HUDEP-2 (cell line): ENCODE measurements around the gene PTGS1.
"Not testable (repeated sequence)": the region's sequence is repeated elsewhere in the genome, so short reads cannot be mapped to it uniquely, and the experiment has no call there.

Experiments
- DNase-seq, 76 experiments: peaks; one replicate each; lab custom pipeline; 2025; ENCODE audit not compliant: unreplicated experiment in 76 of 76; lab: John Stamatoyannopoulos, UW

Gene PTGS1

GRCh38 chr9:122370869-122371755 lies at the start of gene PTGS1:
TSS of gene PTGS1 (plus strand) at chr9:122371024. CDS start at chr9:122371085, 61 bp downstream.
- peak in 45 of 76 experiments; percentile 8 to 70 (median 40) for DNase-seq

- no peak for DNase-seq
Measured at GRCh38 chr9:122322553-122322952, 48.3 kb upstream of the PTGS1 start.

DNA sequence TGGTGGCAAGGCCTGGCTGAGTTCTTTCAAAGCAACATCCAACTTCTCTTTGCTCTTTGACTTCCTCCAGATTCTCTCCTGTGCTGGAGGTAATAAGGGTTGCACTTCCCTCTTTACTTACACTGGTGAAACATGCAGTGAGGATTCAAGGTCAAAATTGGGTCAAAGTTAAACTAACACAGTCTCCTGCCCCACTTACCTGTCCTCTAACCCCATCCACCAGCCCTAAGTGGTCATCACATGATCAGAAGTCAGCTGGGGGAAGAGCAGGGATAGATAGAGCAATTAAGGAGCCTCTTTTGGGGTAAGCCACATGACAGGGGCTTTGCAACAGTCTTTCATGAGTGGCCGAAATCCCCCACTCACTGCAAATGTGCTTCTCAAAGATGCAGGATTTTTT lies 46.2 kb upstream of the PTGS1 start:
- DNase-seq: not testable (repeated sequence)

- DNase-seq: no peak
Measured at GRCh38 chr9:122325124-122325523, 45.7 kb upstream of the PTGS1 start.

- DNase-seq: no peak
Measured at GRCh38 chr9:122327175-122327574, 43.6 kb upstream of the PTGS1 start.

- peak in 56 of 76 experiments; percentile 14 to 79 (median 48) for DNase-seq
Measured at GRCh38 chr9:122329597-122329996, 41.2 kb upstream of the PTGS1 start.

- DNase-seq: not testable (repeated sequence)
Measured at GRCh38 chr9:122330466-122330865, 40.4 kb upstream of the PTGS1 start.

DNA sequence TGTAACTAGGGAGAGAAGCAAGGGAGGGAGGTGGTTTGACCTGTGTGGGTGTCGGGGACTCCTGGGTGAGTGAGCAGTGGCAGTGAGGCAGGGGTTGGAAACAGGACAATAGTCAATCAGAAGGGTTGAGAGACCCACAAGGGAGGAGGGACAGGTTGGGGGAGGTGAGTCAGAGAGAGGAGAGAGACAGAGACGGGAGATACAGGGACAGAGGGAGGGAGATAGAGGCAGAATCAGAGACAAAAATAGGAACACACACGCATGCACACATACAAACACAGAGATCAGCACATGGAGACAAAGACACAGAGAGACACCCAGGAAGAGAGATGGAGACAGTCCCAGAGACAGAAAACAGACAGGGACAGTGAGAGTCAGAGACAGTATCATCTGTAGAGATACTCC lies 39.3 kb upstream of the PTGS1 start:
- peak in 52 of 76 experiments; percentile 5 to 73 (median 36) for DNase-seq

DNA sequence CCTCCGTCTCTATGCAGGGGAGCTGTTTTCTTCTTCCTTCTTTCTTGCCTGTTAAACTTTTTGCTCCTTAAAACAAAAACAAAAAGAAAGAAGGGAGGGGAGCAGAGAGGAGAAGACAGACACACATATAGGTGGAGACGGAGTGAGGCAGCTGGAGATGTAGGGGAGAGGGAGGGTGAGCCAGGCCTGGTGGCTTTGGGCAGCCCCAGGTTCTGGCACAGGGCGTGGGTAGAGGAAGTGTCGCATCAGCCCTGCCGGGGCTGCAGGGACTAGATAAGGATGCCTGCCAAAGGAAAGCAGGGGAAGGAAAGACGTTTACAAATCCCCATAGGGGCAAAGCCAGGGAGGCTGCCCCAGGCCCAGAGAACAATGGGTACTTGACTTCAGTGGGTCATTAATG lies 38.7 kb upstream of the PTGS1 start:
- peak in 75 of 76 experiments; percentile 25 to 98 (median 92) for DNase-seq

GRCh38 chr9:122332644-122333043 lies 38.2 kb upstream of the PTGS1 start:
- no peak for DNase-seq

GRCh38 chr9:122333169-122333808 lies 37.5 kb upstream of the PTGS1 start:
- no peak for DNase-seq

- DNase-seq: no peak
Measured at GRCh38 chr9:122334916-122335315, 35.9 kb upstream of the PTGS1 start.

DNA sequence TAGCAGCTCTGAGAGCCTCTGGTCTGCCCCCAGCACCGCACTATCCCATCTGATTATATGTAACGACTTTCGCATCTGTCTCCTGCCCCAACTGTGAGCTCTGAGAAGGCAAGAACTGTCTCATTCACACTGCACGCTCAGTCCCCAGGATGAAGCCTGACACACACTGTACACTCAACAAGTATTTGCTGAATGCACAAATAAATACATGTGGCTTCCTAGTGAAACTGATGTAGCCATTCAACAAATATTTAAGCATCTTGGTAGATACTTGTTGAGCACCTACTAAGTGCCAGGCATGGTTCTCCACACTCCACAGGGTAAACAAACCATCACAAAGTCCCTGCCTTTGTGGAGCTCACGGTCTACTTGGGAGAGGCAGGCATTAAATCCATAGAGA lies 34.6 kb upstream of the PTGS1 start:
- no peak for DNase-seq

DNA sequence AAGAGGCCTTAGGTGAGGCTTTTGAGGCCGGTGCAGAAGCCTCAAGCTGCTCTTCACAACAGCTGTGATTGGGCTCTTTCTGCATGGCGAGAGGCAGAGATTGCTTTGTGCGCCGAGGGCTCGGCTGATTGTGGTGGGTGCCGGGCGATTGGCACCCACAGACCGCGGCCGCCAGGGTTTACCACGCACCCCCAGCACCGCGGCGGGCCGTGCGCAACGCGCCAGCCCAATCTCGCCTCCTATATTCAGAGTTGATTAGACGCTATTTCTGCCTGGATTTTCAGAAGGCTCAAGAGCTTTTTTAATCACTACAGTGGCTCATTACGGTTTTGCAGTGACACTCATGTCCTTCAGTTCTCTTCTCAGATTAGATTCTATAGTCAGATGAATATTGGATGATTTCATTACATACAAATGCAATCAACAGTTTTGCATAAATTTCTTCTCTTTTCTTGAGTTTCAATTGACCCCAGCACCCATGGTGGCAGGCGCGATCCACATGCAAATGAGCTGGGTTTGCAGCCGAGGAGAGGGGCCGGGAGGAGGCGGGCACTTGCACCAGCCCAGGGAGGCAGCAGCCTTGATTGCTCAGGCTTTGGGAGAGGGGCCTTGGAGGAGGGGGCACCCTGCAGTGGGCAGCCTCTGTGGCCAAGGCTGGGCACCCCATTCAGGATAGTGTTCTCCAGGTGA lies 33.8 kb upstream of the PTGS1 start:
- no peak for DNase-seq

- no peak for DNase-seq
Measured at GRCh38 chr9:122337556-122337929, 33.3 kb upstream of the PTGS1 start.

- no peak for DNase-seq
Measured at GRCh38 chr9:122338536-122338935, 32.3 kb upstream of the PTGS1 start.

- no peak for DNase-seq
Measured at GRCh38 chr9:122338994-122339393, 31.8 kb upstream of the PTGS1 start.

- no peak for DNase-seq
Measured at GRCh38 chr9:122339579-122339978, 31.2 kb upstream of the PTGS1 start.

DNA sequence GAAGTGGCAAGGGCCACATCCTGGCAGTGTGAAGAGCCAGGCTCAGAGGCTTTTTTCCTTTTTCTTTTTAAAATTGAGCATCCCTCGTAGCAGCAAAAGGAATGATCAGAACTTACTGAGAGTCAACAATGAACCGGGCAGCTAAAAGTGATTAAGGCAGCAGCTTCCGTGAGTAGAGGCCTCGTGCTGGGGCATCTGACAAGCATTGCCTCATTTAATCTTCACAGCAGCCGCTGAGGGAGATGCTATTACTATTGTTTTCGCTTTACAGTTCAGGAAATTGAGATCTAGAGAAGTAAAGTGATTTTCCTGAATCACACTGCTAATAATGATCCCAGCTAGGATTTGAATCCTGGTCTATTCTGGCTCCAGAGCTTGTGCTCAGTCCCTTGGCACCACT lies 30.7 kb upstream of the PTGS1 start:
- no peak for DNase-seq

GRCh38 chr9:122342323-122343050 lies 28.3 kb upstream of the PTGS1 start:
- no peak for DNase-seq
